IMR-90 (cell line): Measurements from ENCODE around the gene OR2F2. TPM values are rescaled to one million over a fixed set of nuclear protein-coding genes. Genes with fewer than 3 reads are reported as not detected.

Source experiments
- ATAC-seq: fragments of 200-7000 bp; cut with Tn5 transposase; 2 replicates; pipeline ENCODE4 v1.9.1; 2020; ENCODE audit warnings: low read depth, mild to moderate bottlenecking, moderate library complexity
- BruUV-seq: library from RNA; stranded (reverse); fragments of 400-500 nt; replicated peaks from 2 replicates; lab custom pipeline; 2021; lab: Mats Ljungman, UMichigan
- CTCF ChIA-PET: fragments of 300-600 bp; formaldehyde crosslinking; extraction: SDS; loops from one replicate; lab custom pipeline; 2021; ENCODE audit warnings: antibody characterized with exemption; lab: Yijun Ruan, JAX
- POLR2A ChIA-PET: fragments of 300-600 bp; sonication (Branson Sonifier 250); formaldehyde crosslinking; loops from one replicate; lab custom pipeline; 2022; ENCODE audit warnings: antibody characterized with exemption; ENCODE audit not compliant: unreplicated experiment; lab: Charles Lee
- DNase-seq: peaks from one replicate; pipeline ENCODE4 v3.0.0; 2013
- H2AFZ ChIP-seq: replicated peaks from 2 replicates; pipeline ENCODE3; 2013; ENCODE audit warnings: low read length, mild to moderate bottlenecking; ENCODE audit not compliant: poor library complexity
- H2AK5ac ChIP-seq: 2 replicates; pipeline ENCODE4 v1.6.1; 2013; ENCODE audit warnings: low read depth, low read length, inconsistent platforms
- H2AK9ac ChIP-seq: replicated peaks from 2 replicates; pipeline ENCODE3; 2013; ENCODE audit warnings: mild to moderate bottlenecking, low read depth, low read length, moderate library complexity; ENCODE audit not compliant: poor library complexity
- H2BK120ac ChIP-seq: 2 replicates; pipeline ENCODE4 v1.6.1; 2013; ENCODE audit warnings: low read depth, low read length, inconsistent platforms
- H2BK15ac ChIP-seq: 3 replicates; pipeline ENCODE4 v1.6.1; 2013; ENCODE audit warnings: low read depth, low read length, inconsistent platforms
- H2BK20ac ChIP-seq: 2 replicates; pipeline ENCODE4 v1.6.1; 2013; ENCODE audit warnings: low read depth, mild to moderate bottlenecking, inconsistent platforms, low read length, moderate library complexity
- H2BK5ac ChIP-seq: 2 replicates; pipeline ENCODE4 v1.6.1; 2013; ENCODE audit warnings: mild to moderate bottlenecking, low read depth, low read length, inconsistent platforms; ENCODE audit not compliant: poor library complexity, severe bottlenecking
- H3K14ac ChIP-seq: replicated peaks from 2 replicates; pipeline ENCODE4 v1.6.1; 2013; ENCODE audit warnings: low read depth, low read length, inconsistent platforms
- H3K18ac ChIP-seq: 2 replicates; pipeline ENCODE4 v1.6.1; 2013; ENCODE audit warnings: low read depth, low read length, control low read depth
- H3K23ac ChIP-seq: 2 replicates; pipeline ENCODE4 v1.6.1; 2013; ENCODE audit warnings: low read depth, low read length, inconsistent platforms
- H3K27ac ChIP-seq: 2 replicates; pipeline ENCODE4 v1.5.1; 2013; ENCODE audit warnings: mild to moderate bottlenecking, control low read depth, low read length; ENCODE audit not compliant: insufficient read depth
- H3K27me3 ChIP-seq: 2 replicates; pipeline ENCODE4 v1.6.1; 2013; ENCODE audit warnings: low read length; ENCODE audit not compliant: control insufficient read depth, insufficient read depth
- H3K36me3 ChIP-seq: 2 replicates; pipeline ENCODE4 v1.6.1; 2013; ENCODE audit warnings: low read length, mixed read lengths; ENCODE audit not compliant: control insufficient read depth, insufficient read depth
- H3K4ac ChIP-seq: 2 replicates; pipeline ENCODE4 v1.6.1; 2013; ENCODE audit warnings: low read depth, low read length, inconsistent platforms
- H3K4me1 ChIP-seq: 2 replicates; pipeline ENCODE4 v1.6.1; 2013; ENCODE audit warnings: low read length, mixed read lengths; ENCODE audit not compliant: control insufficient read depth, insufficient read depth
- H3K4me2 ChIP-seq: 2 replicates; pipeline ENCODE4 v1.6.1; 2013; ENCODE audit warnings: low read depth, mild to moderate bottlenecking, control low read depth, low read length, moderate library complexity
- H3K4me3 ChIP-seq: 2 replicates; pipeline ENCODE4 v1.5.1; 2013; ENCODE audit warnings: low read depth, mild to moderate bottlenecking, control low read depth, low read length, moderate library complexity; ENCODE audit not compliant: insufficient read depth
- H3K56ac ChIP-seq: 2 replicates; pipeline ENCODE4 v1.6.1; 2013; ENCODE audit warnings: low read length, inconsistent platforms; ENCODE audit not compliant: insufficient read depth; ENCODE audit errors: extremely low read depth
- H3K79me1 ChIP-seq, 2 experiments: 2 replicates each; pipeline ENCODE4 v1.6.1; 2013; ENCODE audit warnings: low read length in 2 of 2, inconsistent platforms in 1 of 2, low read depth in 1 of 2
- H3K9ac ChIP-seq: 2 replicates; pipeline ENCODE4 v1.6.1; 2013; ENCODE audit warnings: low read depth, low read length, control low read depth
- H3K9me1 ChIP-seq: 2 replicates; pipeline ENCODE4 v1.6.1; 2013; ENCODE audit warnings: low read length, inconsistent platforms; ENCODE audit not compliant: insufficient read depth
- H3K9me3 ChIP-seq: 2 replicates; pipeline ENCODE4 v1.6.1; 2013; ENCODE audit warnings: low read length; ENCODE audit not compliant: control insufficient read depth, insufficient read depth
- H4K20me1 ChIP-seq: 2 replicates; pipeline ENCODE4 v1.6.1; 2013; ENCODE audit warnings: low read length, inconsistent platforms; ENCODE audit not compliant: insufficient read depth
- H4K5ac ChIP-seq: 2 replicates; pipeline ENCODE4 v1.6.1; 2013; ENCODE audit warnings: mild to moderate bottlenecking, low read depth, low read length, control low read depth
- H4K8ac ChIP-seq, 2 experiments: 2 replicates each; pipeline ENCODE4 v1.6.1; 2013; ENCODE audit warnings: low read depth in 2 of 2, low read length in 2 of 2, control low read depth in 1 of 2, inconsistent platforms in 1 of 2
- H4K91ac ChIP-seq: 2 replicates; pipeline ENCODE4 v1.6.1; 2013; ENCODE audit warnings: low read depth, low read length, inconsistent platforms; ENCODE audit not compliant: insufficient read depth
- CTCF ChIP-seq: conservative IDR thresholded peaks from 2 replicates; pipeline ENCODE4 v1.5.1; 2012; ENCODE audit warnings: mild to moderate bottlenecking, low read depth, low read length, improper control_type of control experiment
- ELK1 ChIP-seq: fragments of 150-350 bp; IDR thresholded peaks from 2 replicates; pipeline ENCODE4 v1.6.1; 2016; ENCODE audit warnings: low read depth, mild to moderate bottlenecking, low read length, moderate library complexity, borderline replicate concordance
- POLR2A ChIP-seq: IDR thresholded peaks from 2 replicates; pipeline ENCODE4 v1.6.1; 2012; ENCODE audit warnings: mild to moderate bottlenecking, low read depth, low read length
- RAD21 ChIP-seq: IDR thresholded peaks from 2 replicates; pipeline ENCODE4 v1.6.1; 2012; ENCODE audit warnings: low read length, improper control_type of control experiment
- USF2 ChIP-seq: fragments of 150-350 bp; IDR thresholded peaks from 2 replicates; pipeline ENCODE4 v1.6.1; 2017; ENCODE audit warnings: mild to moderate bottlenecking, antibody characterized with exemption, low read length, low read depth
- WGBS, 2 experiments: methylation state at CpG; one replicate each; pipeline versions ENCODE4 v1.1.5 to v1.1.7; 2013; ENCODE audit warnings: missing lambda C conversion rate in 2 of 2; ENCODE audit not compliant: insufficient read length in 1 of 2; ENCODE audit errors: extremely low coverage in 2 of 2; 5-methylcytosine and 5-hydroxymethylcytosine counted together
- dilution Hi-C: fragments of 300-500 bp; cut with HindIII; formaldehyde crosslinking; loops from one replicate; pipeline ENCODE4 v1.14.3; 2018; ENCODE audit warnings: low sequenced_read_pairs; ENCODE audit not compliant: unreplicated experiment
- in situ Hi-C: fragments of 300-500 bp; cut with MboI; formaldehyde crosslinking; loops from 3 replicates; pipeline ENCODE4 v1.14.3; 2019; ENCODE audit warnings: low sequenced_read_pairs, inconsistent platforms, mixed read lengths
- intact Hi-C: fragments of 100-400 bp; cut with micrococcal nuclease; formaldehyde crosslinking; loops from 2 replicates; pipeline ENCODE4 v1.10.0; 2022
- polyA plus RNA-seq, 3 experiments: library from polyadenylated mRNA; depleted of rRNA; stranded (reverse); fragments of >200 nt; gene quantifications; 2 replicates each; pipeline ENCODE4 v1.2.3, GENCODE V29; 2012; ENCODE audit warnings: low replicate concordance in 1 of 3
- total RNA-seq: library from RNA; depleted of rRNA; stranded (reverse); fragments of >200 nt; gene quantifications from 2 replicates; pipeline ENCODE4 v1.2.3, GENCODE V29; 2012

OR2F2 gene
- total and polyA plus RNA-seq, 2 of the 4 experiments (the other 2 are of a cell fraction), result not detected

- TF ChIP-seq ELK1, result no peak
- no peak for TF ChIP-seq CTCF
- TF ChIP-seq USF2, result no peak
- no peak for TF ChIP-seq POLR2A
- TF ChIP-seq RAD21, result no peak
- in situ Hi-C loops, result loop anchor here (25.0 kb wide), 1 partner anchor 1324 kb away; no protein-coding TSS in a partner anchor
- H2BK120ac ChIP-seq, result no peak overlapping the region
- ChIA-PET CTCF (no interaction called here), POLR2A (interaction anchor here (1.1 kb wide), 1 partner anchor 16 kb away, joined by 6 read pairs; the partner anchor contains the start of gene TCAF1)
- BruUV-seq, result no TSS peak
- no peak overlapping the region for H3K4ac ChIP-seq
- no peak overlapping the region for H2AK5ac ChIP-seq
- no peak overlapping the region for H2BK5ac ChIP-seq
- H4K5ac ChIP-seq, result peak overlapping the region; percentile 37; the same call in 1 of the 2 replicates
- WGBS, 2 experiments, result no CpG with 5 or more reads among the region's 3 CpGs
- peak overlapping the region; percentile 39; the same call in 1 of the 2 replicates for H4K91ac ChIP-seq
- H3K14ac ChIP-seq, result no peak overlapping the region
- no peak overlapping the region for H2AK9ac ChIP-seq
- H2BK15ac ChIP-seq, result no peak overlapping the region
- peaks cover 28 to 46% of the 10 kb centered on the region in 2 experiments for H3K79me1 ChIP-seq
- peaks cover 3% of the 10 kb centered on the region; the same call in 1 of the 2 replicates for H3K36me3 ChIP-seq
- no peak overlapping the region for H3K56ac ChIP-seq
- no peak overlapping the region for H3K4me3 ChIP-seq
- H3K27me3 ChIP-seq, result no peaks in the 10 kb centered on the region
- no peak overlapping the region for H3K18ac ChIP-seq
- peak overlapping the region; percentile 25 for H3K4me2 ChIP-seq
- ATAC-seq (no peak), DNase-seq (no peak)
- H4K8ac ChIP-seq, result 0 out of 4 replicates have a peak overlapping the region, but pooled peaks of 1 of the 2 experiments have one; percentile 38
- dilution Hi-C loops, result no loop called here
- no peak overlapping the region for H3K23ac ChIP-seq
- no peaks in the 10 kb centered on the region; the same call in 1 of the 2 replicates for H4K20me1 ChIP-seq
- 0 out of 2 replicates have a peak overlapping the region, but pooled peaks have one; percentile 33 for H3K27ac ChIP-seq
- peaks cover 2% of the 10 kb centered on the region; the same call in 1 of the 2 replicates for H3K9me1 ChIP-seq
- H3K9ac ChIP-seq, result no peak overlapping the region
- H3K9me3 ChIP-seq, result no peaks in the 10 kb centered on the region
- intact Hi-C loops, result loop anchor here (1.0 to 10.0 kb wide), 2 partner anchors 15 to 129 kb away; no protein-coding TSS in a partner anchor
- no peak overlapping the region for H2BK20ac ChIP-seq
- H2AFZ ChIP-seq, result no peak overlapping the region
- peaks cover 9% of the 10 kb centered on the region for H3K4me1 ChIP-seq
Measured at GRCh38 chr7:143885951-143886350, 49.1 kb upstream of the OR2F2 start.
